IPS-15b (cell line): ENCODE data around the gene HNRNPLL.
"Not testable (repeated sequence)": the region's sequence is repeated elsewhere in the genome, so short reads cannot be mapped to it uniquely, and the experiment has no call there.

Source experiments
- H3K27me3 ChIP-seq: one replicate; pipeline ENCODE4 v1.6.1; 2013; ENCODE audit warnings: low read length; ENCODE audit not compliant: control insufficient read depth, insufficient read depth
- H3K36me3 ChIP-seq: one replicate; pipeline ENCODE4 v1.6.1; 2013; ENCODE audit warnings: low read length; ENCODE audit not compliant: control insufficient read depth, insufficient read depth
- H3K4me1 ChIP-seq: one replicate; pipeline ENCODE4 v1.6.1; 2013; ENCODE audit warnings: mild to moderate bottlenecking, low read length; ENCODE audit not compliant: control insufficient read depth, insufficient read depth
- H3K4me3 ChIP-seq: one replicate; pipeline ENCODE4 v1.5.1; 2013; ENCODE audit warnings: low read depth, low read length
- H3K9ac ChIP-seq: one replicate; pipeline ENCODE4 v1.6.1; 2013; ENCODE audit warnings: low read depth, mild to moderate bottlenecking, low read length
- H3K9me3 ChIP-seq: one replicate; pipeline ENCODE4 v1.6.1; 2013; ENCODE audit warnings: mild to moderate bottlenecking, low read length; ENCODE audit not compliant: control insufficient read depth, insufficient read depth

The HNRNPLL gene

DNA sequence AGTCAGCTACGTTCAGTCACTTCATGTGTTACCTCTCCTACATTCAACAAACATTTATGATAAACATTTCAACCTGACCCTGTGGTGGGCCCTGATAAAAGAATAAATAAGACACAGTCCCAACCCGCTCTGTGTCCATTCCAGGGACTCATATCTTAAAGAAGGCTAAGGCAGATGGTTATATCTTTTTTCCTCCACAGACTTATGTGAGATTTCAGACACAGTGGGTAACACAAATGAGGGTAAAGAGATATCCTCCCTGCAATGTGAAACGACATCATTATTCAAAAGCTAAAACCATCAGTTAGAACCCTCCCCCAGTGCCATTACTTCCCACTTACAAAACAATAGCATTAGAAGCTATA lies 11.1 kb upstream of the HNRNPLL start:
- Histone ChIP-seq H3K36me3 (no peaks in the 10 kb centered on the region), H3K9me3 (no peaks in the 10 kb centered on the region), H3K27me3 (no peaks in the 10 kb centered on the region), H3K4me3 (no peak overlapping the region), H3K4me1 (peaks cover 2% of the 10 kb centered on the region), H3K9ac (no peak overlapping the region)

DNA sequence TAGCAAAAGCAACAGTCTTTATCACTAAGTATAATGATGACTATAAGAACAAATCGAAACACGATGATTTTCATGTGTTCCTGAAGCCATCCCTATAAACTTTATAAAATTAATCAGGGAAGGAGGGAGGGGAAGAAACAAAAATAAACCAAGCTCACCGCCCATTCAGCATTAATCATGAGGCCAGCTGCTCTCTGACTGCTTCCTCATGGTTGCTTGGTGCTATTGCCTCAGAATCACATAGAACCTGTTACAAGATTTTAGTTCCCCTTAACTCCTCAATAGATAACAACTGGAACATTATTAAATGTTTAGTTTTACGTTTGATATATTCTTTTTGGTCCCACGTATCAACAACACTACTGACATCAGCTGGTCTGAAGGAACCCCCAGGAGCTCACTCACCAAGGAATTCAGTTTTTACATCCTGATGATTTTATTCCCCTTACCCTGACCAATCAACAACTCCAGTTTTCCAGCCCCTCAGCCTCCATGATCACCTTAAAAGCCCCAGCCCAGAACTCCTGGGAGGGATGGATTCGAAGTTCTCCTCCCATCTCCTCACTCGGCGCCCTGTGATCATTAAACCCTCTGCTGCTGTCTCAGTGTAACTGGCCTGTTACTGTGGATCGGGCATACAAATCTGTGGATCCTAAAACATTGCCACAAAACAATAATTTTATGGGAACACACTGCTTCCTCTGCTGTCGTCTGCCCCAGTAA lies 10.6 kb upstream of the HNRNPLL start:
- Histone ChIP-seq H3K36me3 (no peaks in the 10 kb centered on the region), H3K4me3 (no peak overlapping the region), H3K9me3 (no peaks in the 10 kb centered on the region), H3K4me1 (no peaks in the 10 kb centered on the region), H3K27me3 (no peaks in the 10 kb centered on the region), H3K9ac (no peak overlapping the region)

DNA sequence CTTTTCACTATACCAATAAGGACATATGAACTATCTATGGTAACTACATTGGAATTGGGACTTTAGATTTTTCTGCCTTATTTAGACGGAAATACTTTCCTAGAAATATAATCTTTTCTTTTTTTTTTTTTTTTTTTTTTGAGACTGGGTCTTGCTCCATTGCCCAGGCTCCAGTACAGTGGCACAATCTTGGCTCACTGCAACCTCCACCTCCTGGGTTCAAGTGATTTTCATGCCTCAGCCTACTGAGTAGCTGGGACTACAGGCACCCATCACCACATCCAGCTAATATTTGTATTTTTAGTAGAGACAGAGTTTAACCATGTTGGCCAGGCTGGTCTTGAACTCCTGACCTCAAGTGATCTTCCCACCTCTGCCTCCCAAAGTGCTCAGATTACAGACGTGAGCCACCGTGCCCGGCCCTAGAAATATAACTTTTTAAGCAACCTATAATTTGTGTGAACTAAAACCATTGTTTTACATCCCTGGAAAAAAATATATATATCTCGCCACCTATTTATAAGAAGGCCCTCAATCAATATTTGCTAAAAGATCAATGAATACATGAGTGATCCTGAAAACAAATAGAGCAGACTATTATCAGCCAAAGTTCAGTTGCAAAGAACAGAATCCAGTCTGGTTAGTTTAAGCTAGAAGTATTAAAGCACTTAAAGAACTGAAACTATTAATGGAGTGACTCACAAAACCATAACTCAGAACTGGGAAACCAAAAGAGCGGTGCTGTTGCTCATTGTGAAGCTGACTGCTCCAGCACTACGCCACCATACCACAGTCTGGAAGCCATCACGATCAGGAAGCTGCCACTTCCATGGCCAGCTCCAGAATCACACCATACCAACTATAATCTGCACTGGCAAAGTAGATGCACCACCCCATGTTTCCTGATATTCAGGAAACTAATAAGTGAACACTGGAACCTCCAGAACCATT lies 8.4 kb upstream of the HNRNPLL start:
- Histone ChIP-seq H3K27me3 (no peaks in the 10 kb centered on the region), H3K4me3 (no peak overlapping the region), H3K9me3 (no peaks in the 10 kb centered on the region), H3K9ac (no peak overlapping the region), H3K4me1 (no peaks in the 10 kb centered on the region), H3K36me3 (no peaks in the 10 kb centered on the region)

DNA sequence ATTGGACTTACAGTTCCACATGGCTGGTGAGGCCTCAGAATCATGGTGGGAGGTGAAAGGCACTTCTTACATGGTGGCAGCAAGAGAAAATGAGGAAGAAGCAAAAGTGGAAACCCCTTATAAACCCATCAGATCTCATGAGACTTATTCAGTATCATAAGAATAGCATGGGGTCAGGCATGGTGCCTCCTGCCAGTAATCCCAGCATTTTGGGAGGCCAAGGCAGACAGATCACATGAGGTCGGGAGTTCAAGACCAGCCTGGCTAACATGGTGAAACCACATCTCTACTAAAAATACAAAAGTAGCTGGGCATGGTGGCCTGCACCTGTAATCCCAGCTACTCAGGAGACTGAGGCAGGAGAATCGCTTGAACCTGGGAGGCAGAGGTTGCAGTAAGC lies 6.5 kb upstream of the HNRNPLL start:
- not testable (repeated sequence) for H3K27me3 ChIP-seq, H3K9me3 ChIP-seq

DNA sequence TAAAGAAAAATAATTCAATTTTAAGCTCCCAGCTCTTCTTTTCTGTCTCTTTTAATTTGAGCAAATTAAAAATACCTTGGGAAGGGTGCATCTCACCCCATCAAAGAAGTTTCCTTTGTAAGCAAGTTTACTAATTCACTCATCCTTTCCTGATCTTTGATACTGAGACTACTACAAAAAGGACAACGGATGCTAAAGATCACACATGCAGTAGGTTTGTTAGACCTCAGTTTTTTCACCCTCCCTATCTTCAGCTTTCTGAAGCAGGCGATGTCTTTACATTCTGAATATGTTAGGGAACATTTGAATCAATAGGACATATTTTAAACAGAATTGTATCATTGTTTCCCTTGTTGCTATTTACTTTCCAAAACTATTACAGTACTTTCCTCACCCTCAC lies 6.0 kb upstream of the HNRNPLL start:
- no peak overlapping the region for H3K4me3 ChIP-seq
- peaks cover 3% of the 10 kb centered on the region for H3K4me1 ChIP-seq
- no peak overlapping the region for H3K9ac ChIP-seq
- H3K36me3 ChIP-seq = no peaks in the 10 kb centered on the region
- H3K27me3 ChIP-seq = no peaks in the 10 kb centered on the region
- H3K9me3 ChIP-seq = no peaks in the 10 kb centered on the region

More for the DNA sequence above, 6.5 kb upstream of the HNRNPLL start:
- H3K4me1 ChIP-seq, H3K36me3 ChIP-seq, H3K9ac ChIP-seq, H3K4me3 ChIP-seq: not testable (repeated sequence)

DNA sequence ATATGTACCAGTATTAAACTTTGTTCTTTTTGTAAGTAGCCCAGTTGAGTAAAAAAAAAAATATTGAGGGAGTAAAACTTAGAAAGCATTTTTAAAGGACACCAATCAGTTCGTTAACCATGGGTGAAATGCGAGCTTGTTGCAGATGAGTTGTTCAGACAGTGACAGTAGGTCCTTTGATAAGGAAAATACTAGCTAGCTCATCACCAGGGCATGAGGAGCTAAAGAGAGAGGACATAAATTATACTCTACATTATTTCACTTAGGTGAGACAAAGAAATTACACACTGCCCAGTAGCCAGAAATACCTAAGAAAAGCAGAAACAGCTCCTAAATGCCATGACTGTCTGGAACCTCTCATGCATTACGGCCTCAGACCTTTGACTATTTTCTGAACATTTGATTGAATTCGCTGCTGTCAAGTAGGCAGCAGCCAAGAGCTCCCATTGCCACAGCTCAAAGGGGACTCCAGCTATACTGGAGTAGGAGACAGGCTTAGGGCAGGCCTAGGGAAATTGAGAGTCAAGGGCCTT lies 2.6 kb upstream of the HNRNPLL start:
- no peaks in the 10 kb centered on the region for H3K9me3 ChIP-seq

DNA sequence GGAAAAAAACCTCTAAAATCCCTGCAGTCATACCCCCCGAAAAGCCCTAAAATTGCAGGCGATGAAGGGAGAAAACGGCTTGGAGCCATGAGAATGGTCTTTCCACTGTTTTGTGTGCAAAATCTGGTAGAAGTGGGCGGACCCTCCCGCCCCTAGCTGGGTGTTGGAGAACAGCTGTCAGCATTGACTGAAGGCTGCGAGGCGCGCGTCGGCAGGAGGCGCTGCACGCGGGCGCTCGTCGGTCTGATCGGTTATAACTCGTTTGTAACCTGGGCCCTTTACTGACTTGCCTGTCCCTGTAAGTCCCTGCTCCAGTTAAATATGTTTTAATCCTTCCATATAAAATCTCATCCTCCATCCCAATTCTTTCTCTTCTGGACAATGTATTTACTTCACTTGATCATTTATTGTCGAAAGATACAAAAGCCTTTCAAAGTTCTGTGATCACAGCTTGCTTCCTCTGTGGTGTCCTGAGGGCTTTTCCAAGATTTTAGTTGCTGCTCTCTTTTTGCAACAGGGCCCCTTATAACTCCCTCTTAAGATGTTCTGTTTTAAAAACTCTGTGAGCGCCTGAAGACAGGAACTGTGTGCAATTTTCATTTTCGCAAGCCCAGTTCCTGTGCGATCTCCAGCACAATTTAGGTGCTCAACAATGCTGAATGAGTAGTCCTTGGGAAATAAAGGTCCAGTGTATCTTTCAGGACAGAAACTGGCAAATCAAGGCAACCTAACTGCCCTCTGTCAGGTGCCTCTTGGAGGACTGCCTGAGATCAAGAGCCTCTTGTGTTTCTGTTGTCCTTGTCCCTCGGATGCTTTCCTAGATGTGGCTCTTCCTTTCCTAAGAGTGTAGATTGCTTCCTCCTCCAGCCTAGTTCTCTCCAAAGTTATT lies 918 bp upstream of the HNRNPLL start:
- Histone ChIP-seq H3K27me3 (no peaks in the 10 kb centered on the region), H3K36me3 (no peaks in the 10 kb centered on the region), H3K9ac (peak overlapping the region; percentile 16), H3K9me3 (no peaks in the 10 kb centered on the region), H3K4me3 (peak overlapping the region; percentile 94), H3K4me1 (peaks cover 10% of the 10 kb centered on the region)

More for the DNA sequence above, 2.6 kb upstream of the HNRNPLL start:
- Histone ChIP-seq H3K9ac (no peak overlapping the region), H3K4me3 (no peak overlapping the region), H3K27me3 (no peaks in the 10 kb centered on the region), H3K36me3 (no peaks in the 10 kb centered on the region), H3K4me1 (peaks cover 5% of the 10 kb centered on the region)

DNA sequence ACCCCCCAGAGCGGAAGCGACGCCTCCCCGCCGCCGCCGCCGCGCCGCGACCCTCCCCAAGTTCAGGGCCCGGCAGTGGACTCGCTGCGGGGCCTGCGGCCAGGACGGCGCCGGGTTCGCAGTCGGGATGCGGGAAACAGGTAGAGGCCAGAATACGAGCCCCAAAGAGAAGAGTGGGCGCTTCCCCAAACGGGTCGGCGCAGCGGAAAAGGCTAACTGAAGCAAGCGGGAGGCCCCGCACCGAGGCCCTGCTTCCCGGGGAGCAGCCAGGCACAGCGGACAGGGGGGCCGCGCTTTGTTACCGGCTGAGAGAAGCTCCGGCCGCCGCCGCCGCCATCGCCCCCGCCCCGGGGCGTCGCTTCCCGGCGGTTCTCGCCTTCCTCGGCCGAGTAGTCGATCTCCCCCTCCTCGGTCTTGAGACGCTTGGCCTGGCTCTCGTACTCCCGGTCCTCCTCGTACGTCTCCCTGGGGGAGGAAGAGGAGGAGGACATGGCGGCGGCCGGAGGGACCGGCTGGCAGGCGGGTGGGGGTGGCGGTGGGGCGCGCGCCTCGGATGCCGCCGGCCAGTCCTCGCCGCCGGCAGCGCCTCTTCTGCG lies 494 bp downstream of the HNRNPLL start:
- no peaks in the 10 kb centered on the region for H3K36me3 ChIP-seq
- H3K9ac ChIP-seq = peak overlapping the region; percentile 77
- no peaks in the 10 kb centered on the region for H3K9me3 ChIP-seq
- H3K27me3 ChIP-seq = no peaks in the 10 kb centered on the region
- H3K4me3 ChIP-seq = peak overlapping the region; percentile 48
- peaks cover 16% of the 10 kb centered on the region for H3K4me1 ChIP-seq

DNA sequence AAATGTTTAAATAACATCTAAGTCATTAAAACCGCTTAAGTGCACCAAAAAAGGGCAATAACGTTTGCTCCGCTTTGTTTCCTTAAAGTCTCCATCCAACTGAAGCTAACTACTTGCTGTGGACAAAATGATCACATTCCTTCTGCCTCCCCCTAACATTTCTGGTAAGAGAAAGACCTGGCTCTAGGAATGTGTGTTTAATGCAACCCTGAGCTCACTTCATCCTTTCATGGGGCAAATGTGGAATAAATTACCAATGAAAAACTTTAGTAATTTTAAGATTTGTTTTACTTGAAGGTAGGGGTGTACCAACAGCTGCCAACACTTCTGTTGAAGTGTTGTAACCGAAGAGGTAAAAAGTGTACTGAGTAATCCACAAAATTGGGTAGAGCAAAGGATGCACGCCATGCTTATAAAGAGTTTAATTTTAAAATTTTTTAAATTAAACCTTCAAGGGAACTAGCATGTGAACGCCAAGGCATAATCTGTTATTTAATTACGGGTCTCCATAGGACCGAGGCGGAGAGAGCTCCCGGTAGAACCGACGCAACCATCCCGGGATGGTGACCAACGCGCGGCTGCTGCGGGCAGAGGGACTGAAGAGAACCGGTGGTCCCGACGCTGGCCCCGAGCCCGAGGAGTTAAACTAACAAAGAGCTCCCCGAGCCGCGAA lies 1.1 kb downstream of the HNRNPLL start:
- Histone ChIP-seq H3K4me1 (peaks cover 16% of the 10 kb centered on the region), H3K36me3 (no peaks in the 10 kb centered on the region), H3K27me3 (no peaks in the 10 kb centered on the region), H3K4me3 (peak overlapping the region; percentile 48), H3K9ac (peak overlapping the region; percentile 77), H3K9me3 (no peaks in the 10 kb centered on the region)

DNA sequence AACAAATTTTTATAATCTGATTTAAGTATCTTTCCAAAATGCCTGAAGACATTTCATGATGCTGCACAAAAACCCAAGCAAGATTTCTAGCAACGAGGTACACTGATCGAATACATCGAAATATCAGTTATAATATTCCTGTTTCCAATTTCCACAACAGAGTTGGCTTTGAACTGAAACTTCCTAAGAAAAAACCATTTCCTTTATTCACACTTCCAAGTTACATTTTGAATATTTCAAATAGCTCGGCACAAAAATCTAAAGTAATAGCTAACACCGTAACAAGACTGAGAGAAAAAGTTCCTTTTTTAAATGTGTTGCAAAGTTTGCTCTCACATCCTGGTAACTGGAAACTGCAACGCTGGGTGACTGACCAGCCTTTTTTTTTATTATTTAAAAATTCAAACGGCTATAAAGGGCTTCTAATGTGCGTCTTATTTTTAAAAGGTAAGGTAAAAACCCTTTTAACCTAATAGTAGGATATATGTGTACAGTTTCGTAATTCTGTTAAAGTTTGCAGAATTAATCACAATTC lies 1.7 kb downstream of the HNRNPLL start:
- peak overlapping the region; percentile 77 for H3K9ac ChIP-seq
- no peaks in the 10 kb centered on the region for H3K9me3 ChIP-seq
- no peaks in the 10 kb centered on the region for H3K36me3 ChIP-seq
- H3K4me3 ChIP-seq = peak overlapping the region; percentile 48
- H3K4me1 ChIP-seq = peaks cover 16% of the 10 kb centered on the region
- no peaks in the 10 kb centered on the region for H3K27me3 ChIP-seq
